ENCODE data around the gene LNX2.

Gene LNX2

GRCh38 chr13:27504128-27504867 lies 116.0 kb downstream of the LNX2 start:
- no peak for DNase-seq (ENCODE audit: low read depth)

GRCh38 chr13:27500806-27501534 lies 119.4 kb downstream of the LNX2 start:
- DNase-seq (ENCODE audit: low read depth) = no peak

- no peak for DNase-seq (ENCODE audit: low read depth)
Measured at GRCh38 chr13:27497563-27498230, 122.6 kb downstream of the LNX2 start.

- no peak for DNase-seq (ENCODE audit: low read depth)
Measured at GRCh38 chr13:27496536-27497273, 123.6 kb downstream of the LNX2 start.

DNA sequence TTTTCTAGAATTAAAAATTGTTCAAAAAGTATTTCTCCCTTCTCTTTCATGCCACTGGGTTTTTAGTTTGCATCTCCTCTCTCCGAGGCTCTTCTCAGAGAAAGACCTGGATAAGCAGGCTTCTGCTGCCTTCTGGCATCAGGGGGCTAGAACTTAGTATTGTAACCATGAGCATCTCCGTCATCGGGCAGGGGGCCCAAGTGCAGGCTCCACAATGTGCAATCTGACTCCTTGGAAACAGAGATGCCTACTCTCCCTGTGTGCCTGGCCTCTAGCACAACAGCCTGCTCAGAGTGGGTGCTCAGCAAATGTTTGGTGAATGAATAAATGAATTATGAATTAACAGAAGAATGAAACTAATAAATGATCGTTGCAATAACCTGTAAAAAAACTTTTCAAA lies 124.3 kb downstream of the LNX2 start:
- no peak for DNase-seq (ENCODE audit: low read depth)

Data from iris pigment epithelial cell (primary cell).